Activated CD8-positive, alpha-beta T cell treated with anti-CD3 and anti-CD28 coated beads for 36 hours (primary cell): ENCODE results near the gene CYFIP2. TPM values are rescaled to one million over a fixed set of nuclear protein-coding genes. Genes with fewer than 3 reads are reported as not detected.
"Not testable (repeated sequence)": the region's sequence is repeated elsewhere in the genome, so short reads cannot be mapped to it uniquely, and the experiment has no call there.

Experiments
- ATAC-seq: fragments of 200-7000 bp; cut with Tn5 transposase; one replicate; pipeline ENCODE4 v1.10.0; 2021; ENCODE audit warnings: mild to moderate bottlenecking, moderate library complexity
- CTCF ChIA-PET: fragments of 350-600 bp; sonication (Branson Sonifier 250); formaldehyde crosslinking; loops from one replicate; lab custom pipeline; 2021; ENCODE audit warnings: antibody characterized with exemption; lab: Charles Lee
- POLR2A ChIA-PET: fragments of 350-600 bp; sonication (Branson Sonifier 250); formaldehyde crosslinking; loops from one replicate; lab custom pipeline; 2021; ENCODE audit warnings: antibody characterized with exemption; lab: Charles Lee
- DNase-seq: peaks from one replicate; pipeline ENCODE4 v3.0.0-alpha.2; 2020
- H3K27ac Mint-ChIP-seq: one replicate; pipeline ENCODE4 v1.8.0; 2021; ENCODE audit warnings: mild to moderate bottlenecking, mixed read lengths
- H3K27me3 Mint-ChIP-seq: one replicate; pipeline ENCODE4 v1.8.0; 2021; ENCODE audit warnings: mixed read lengths
- H3K36me3 Mint-ChIP-seq: one replicate; pipeline ENCODE4 v1.8.0; 2021; ENCODE audit warnings: low read depth, mixed read lengths
- H3K4me1 Mint-ChIP-seq: one replicate; pipeline ENCODE4 v1.8.0; 2021; ENCODE audit warnings: low read depth, mixed read lengths
- H3K4me3 Mint-ChIP-seq: one replicate; pipeline ENCODE4 v1.8.0; 2021; ENCODE audit warnings: mild to moderate bottlenecking, moderate library complexity, mixed read lengths
- H3K9me3 Mint-ChIP-seq: one replicate; pipeline ENCODE4 v1.8.0; 2021; ENCODE audit warnings: mixed read lengths
- intact Hi-C: fragments of 100-400 bp; cut with micrococcal nuclease; formaldehyde crosslinking; loops from one replicate; pipeline ENCODE4 v1.10.0; 2022
- total RNA-seq, 2 experiments: library from RNA; stranded (reverse); gene quantifications; one replicate each; pipeline ENCODE4 v1.2.3, GENCODE V29; 2021
- TF ChIP-seq, protein P1 (sequence below): fragments of 200-600 bp; IDR thresholded peaks from one replicate; pipeline ENCODE4 v1.8.0; 2022; ENCODE audit warnings: antibody characterized with exemption, mild to moderate bottlenecking

The CYFIP2 gene
- total RNA-seq, 2 experiments from 2014 or later = 350 to 351 TPM

DNA sequence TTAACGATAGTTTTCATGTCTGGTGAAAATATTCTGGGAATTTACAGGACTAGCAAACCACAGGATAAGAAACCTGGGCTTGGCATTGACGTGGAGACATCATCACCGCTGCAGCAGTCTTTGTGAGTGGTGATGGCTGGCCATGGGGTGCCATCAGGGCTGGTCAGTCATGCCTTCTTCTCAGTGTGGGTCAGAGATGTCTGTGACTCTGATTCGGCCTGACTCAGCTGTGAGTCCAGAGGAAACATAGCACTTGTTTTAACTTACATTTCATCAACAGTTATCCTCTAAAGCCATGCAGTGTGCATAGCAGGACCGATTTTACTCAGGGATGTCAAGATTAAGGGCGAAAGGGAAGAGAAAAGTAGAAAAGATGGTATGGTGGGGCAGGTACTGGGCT lies 33.2 kb upstream of the CYFIP2 start:
- H3K27ac Mint-ChIP-seq = peak overlapping the region; percentile 89
- POLR2A ChIA-PET = interaction anchor here (0.7 to 1.9 kb wide), 6 partner anchors 17 to 43 kb away, joined by 3 to 13 read pairs (median 4); no protein-coding TSS in a partner anchor
- peaks cover 70% of the 10 kb centered on the region for H3K4me1 Mint-ChIP-seq
- no peaks in the 10 kb centered on the region for H3K9me3 Mint-ChIP-seq
- H3K36me3 Mint-ChIP-seq = peaks cover 81% of the 10 kb centered on the region
- TF ChIP-seq, protein P1, sequence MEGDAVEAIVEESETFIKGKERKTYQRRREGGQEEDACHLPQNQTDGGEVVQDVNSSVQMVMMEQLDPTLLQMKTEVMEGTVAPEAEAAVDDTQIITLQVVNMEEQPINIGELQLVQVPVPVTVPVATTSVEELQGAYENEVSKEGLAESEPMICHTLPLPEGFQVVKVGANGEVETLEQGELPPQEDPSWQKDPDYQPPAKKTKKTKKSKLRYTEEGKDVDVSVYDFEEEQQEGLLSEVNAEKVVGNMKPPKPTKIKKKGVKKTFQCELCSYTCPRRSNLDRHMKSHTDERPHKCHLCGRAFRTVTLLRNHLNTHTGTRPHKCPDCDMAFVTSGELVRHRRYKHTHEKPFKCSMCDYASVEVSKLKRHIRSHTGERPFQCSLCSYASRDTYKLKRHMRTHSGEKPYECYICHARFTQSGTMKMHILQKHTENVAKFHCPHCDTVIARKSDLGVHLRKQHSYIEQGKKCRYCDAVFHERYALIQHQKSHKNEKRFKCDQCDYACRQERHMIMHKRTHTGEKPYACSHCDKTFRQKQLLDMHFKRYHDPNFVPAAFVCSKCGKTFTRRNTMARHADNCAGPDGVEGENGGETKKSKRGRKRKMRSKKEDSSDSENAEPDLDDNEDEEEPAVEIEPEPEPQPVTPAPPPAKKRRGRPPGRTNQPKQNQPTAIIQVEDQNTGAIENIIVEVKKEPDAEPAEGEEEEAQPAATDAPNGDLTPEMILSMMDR = no peak
- CTCF ChIA-PET = interaction anchor here (0.9 to 1.9 kb wide), 3 partner anchors 21 to 84 kb away, joined by 3 to 9 read pairs (median 4); no protein-coding TSS in a partner anchor
- no peak for ATAC-seq
- DNase-seq = no peak
- intact Hi-C loops = no loop called here
- H3K4me3 Mint-ChIP-seq = peak overlapping the region; percentile 16
- no peaks in the 10 kb centered on the region for H3K27me3 Mint-ChIP-seq

DNA sequence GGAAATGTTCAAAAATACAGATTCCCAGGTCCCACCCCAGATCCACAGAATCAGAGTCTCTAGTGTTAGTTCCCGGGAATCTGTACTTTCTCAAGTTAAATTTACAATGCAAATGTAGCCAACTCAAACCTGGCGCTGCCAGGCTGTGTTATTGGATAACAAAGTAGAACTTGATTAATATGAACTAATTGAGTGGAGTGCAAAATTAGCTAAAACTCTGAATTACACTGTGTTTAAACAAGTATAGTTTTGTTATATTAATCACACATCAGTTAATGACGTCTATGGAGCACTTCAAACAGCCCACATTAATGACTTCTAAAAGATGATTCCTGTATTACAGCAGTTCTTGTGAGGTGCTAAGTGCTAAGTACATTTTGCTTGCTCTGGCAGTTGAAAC lies 32.4 kb upstream of the CYFIP2 start:
- intact Hi-C loops = no loop called here
- TF ChIP-seq, protein P1 = no peak
- ATAC-seq (peak; percentile 58), DNase-seq (no peak)
- H3K4me3 Mint-ChIP-seq = no peak overlapping the region
- peaks cover 81% of the 10 kb centered on the region for H3K36me3 Mint-ChIP-seq
- no peaks in the 10 kb centered on the region for H3K9me3 Mint-ChIP-seq
- H3K4me1 Mint-ChIP-seq = peaks cover 75% of the 10 kb centered on the region
- no peaks in the 10 kb centered on the region for H3K27me3 Mint-ChIP-seq
- ChIA-PET CTCF (interaction anchor here (0.9 to 1.9 kb wide), 3 partner anchors 21 to 94 kb away, joined by 3 to 4 read pairs (median 4); no protein-coding TSS in a partner anchor), POLR2A (interaction anchor here (0.8 to 1.9 kb wide), 7 partner anchors 13 to 49 kb away, joined by 3 to 13 read pairs (median 5); no protein-coding TSS in a partner anchor)
- peak overlapping the region; percentile 89 for H3K27ac Mint-ChIP-seq

DNA sequence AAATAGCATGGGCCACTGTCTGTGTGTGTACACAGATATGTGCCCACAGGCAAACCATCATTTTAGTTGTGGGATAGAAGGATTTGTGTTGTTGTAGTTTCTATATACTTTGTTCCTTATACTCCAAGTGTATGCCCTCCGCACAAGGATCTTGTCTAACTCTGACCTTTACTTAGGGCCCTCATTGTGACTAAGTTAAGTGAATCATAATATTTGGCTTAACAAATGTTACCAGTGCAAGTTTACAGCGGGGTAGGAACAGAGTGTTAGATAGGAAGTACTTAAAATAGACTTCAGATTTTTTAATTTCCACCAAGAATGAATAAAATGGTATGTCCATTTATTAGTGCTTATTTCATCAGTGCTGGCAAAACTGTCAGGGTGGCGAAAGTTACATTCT lies 29.5 kb upstream of the CYFIP2 start:
- intact Hi-C loops = no loop called here
- ATAC-seq = no peak
- Mint-ChIP-seq H3K4me1 (peaks cover 65% of the 10 kb centered on the region), H3K27ac (peak overlapping the region; percentile 63), H3K4me3 (no peak overlapping the region), H3K36me3 (peaks cover 91% of the 10 kb centered on the region), H3K27me3 (no peaks in the 10 kb centered on the region), H3K9me3 (no peaks in the 10 kb centered on the region)
- TF ChIP-seq, protein P1 = no peak
- no peak for DNase-seq
- ChIA-PET POLR2A (interaction anchor here (1.4 to 2.1 kb wide), 4 partner anchors 10 to 16 kb away, joined by 3 to 5 read pairs (median 4); no protein-coding TSS in a partner anchor), CTCF (no interaction called here)

DNA sequence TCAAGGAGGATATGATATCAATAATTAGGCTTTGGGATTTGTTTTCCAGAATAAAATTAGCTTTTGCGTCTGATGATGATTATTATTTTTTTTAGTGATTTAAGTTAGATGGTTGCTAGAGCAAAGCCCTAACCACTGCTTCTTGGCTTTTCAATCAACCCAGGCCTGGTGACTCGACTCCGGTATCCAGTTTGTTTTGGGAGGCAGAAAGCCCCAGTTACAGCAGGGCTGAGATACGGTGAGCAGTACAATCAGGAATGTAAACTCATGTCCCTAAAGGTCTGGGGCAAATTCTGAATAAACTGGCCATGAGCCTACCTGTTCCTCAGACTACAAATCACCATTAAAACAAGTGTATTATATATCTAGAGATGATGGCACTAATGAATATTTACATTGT lies 24.4 kb upstream of the CYFIP2 start:
- ChIA-PET CTCF (interaction anchor here (1.2 kb wide), 1 partner anchor 12 kb away, joined by 5 read pairs; no protein-coding TSS in a partner anchor), POLR2A (interaction anchor here (1.2 to 2.0 kb wide), 5 partner anchors 11 to 55 kb away, joined by 3 to 7 read pairs (median 4); no protein-coding TSS in a partner anchor)
- H3K9me3 Mint-ChIP-seq = no peaks in the 10 kb centered on the region
- TF ChIP-seq, protein P1 = no peak
- no peak overlapping the region for H3K27ac Mint-ChIP-seq
- H3K27me3 Mint-ChIP-seq = no peaks in the 10 kb centered on the region
- H3K4me1 Mint-ChIP-seq = peaks cover 70% of the 10 kb centered on the region
- DNase-seq (no peak), ATAC-seq (no peak)
- peaks cover 91% of the 10 kb centered on the region for H3K36me3 Mint-ChIP-seq
- no peak overlapping the region for H3K4me3 Mint-ChIP-seq
- intact Hi-C loops = no loop called here

DNA sequence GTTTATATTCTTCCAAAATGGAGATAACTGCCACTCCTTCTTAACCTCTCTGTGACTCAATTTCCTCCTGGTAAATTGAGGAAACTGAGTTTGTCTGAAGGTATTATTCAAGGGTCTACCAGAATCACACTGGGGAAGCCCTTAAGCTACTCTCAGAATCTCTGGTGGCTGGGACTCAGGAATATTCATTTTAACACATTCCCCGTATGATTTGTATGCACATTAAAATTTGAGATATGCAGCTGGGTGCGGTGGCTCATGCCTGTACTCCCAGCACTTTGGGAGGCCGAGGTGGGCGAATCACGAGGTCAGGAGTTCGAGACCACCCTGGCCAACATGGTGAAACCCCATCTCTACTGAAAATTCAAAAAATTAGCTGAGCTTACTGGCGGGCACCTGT lies 21.2 kb upstream of the CYFIP2 start:
- Mint-ChIP-seq H3K27ac (peak overlapping the region; percentile 95), H3K36me3 (peaks cover 94% of the 10 kb centered on the region), H3K4me1 (peaks cover 83% of the 10 kb centered on the region)
- ATAC-seq, H3K27me3 Mint-ChIP-seq, H3K9me3 Mint-ChIP-seq, DNase-seq, intact Hi-C loops, H3K4me3 Mint-ChIP-seq: not testable (repeated sequence)
- POLR2A ChIA-PET = interaction anchor here (1.1 to 4.0 kb wide), 3 partner anchors 12 to 27 kb away, joined by 3 to 18 read pairs (median 8); no protein-coding TSS in a partner anchor
- CTCF ChIA-PET = interaction anchor here (1.7 kb wide), 1 partner anchor 8 kb away, joined by 6 read pairs; no protein-coding TSS in a partner anchor
